Left ventricle myocardium inferior (tissue), 1 donor: ENCODE data around the gene RXRG. TPM values are rescaled to one million over a fixed set of nuclear protein-coding genes. Genes with fewer than 3 reads are reported as not detected.

Experiments used
- DNase-seq: peaks from one replicate; pipeline ENCODE4 v3.0.0-alpha.2; 2020
- H3K27ac ChIP-seq: fragments of 200-600 bp; replicated peaks from 2 replicates; pipeline ENCODE4 v1.8.0; 2021
- H3K27me3 ChIP-seq: fragments of 200-600 bp; 2 replicates; pipeline ENCODE4 v1.8.0; 2021; ENCODE audit warnings: low read depth
- H3K36me3 ChIP-seq: fragments of 200-600 bp; 2 replicates; pipeline ENCODE4 v1.8.0; 2021
- H3K4me1 ChIP-seq: fragments of 200-600 bp; 2 replicates; pipeline ENCODE4 v1.8.0; 2021
- H3K4me3 ChIP-seq: fragments of 200-600 bp; 2 replicates; pipeline ENCODE4 v1.8.0; 2021; ENCODE audit warnings: mild to moderate bottlenecking, moderate library complexity
- H3K9me3 ChIP-seq: fragments of 200-600 bp; replicated peaks from 2 replicates; pipeline ENCODE4 v1.8.0; 2021
- intact Hi-C: fragments of 100-400 bp; cut with micrococcal nuclease; formaldehyde crosslinking; loops from one replicate; pipeline ENCODE4 v1.11.0; 2022
- total RNA-seq: library from RNA; stranded (reverse); fragmentation: NEBNext Ultra II Directional; extraction: Animal tissue kit (Norgen Biotek cat#: 25700); gene quantifications from one replicate; pipeline ENCODE4 v1.2.1, GENCODE V29; 2021
- TF ChIP-seq, protein P1 (sequence below): fragments of 200-600 bp; IDR thresholded peaks from 2 replicates; pipeline ENCODE4 v1.8.0; 2021; ENCODE audit warnings: antibody characterized with exemption, mild to moderate bottlenecking, borderline replicate concordance
- donor health status: DM: no; HTN: yes; CAD: no; lungs with severe emphysema.

The RXRG gene
- total RNA-seq, 1 donor from 2014 or later: 9.3 TPM

DNA sequence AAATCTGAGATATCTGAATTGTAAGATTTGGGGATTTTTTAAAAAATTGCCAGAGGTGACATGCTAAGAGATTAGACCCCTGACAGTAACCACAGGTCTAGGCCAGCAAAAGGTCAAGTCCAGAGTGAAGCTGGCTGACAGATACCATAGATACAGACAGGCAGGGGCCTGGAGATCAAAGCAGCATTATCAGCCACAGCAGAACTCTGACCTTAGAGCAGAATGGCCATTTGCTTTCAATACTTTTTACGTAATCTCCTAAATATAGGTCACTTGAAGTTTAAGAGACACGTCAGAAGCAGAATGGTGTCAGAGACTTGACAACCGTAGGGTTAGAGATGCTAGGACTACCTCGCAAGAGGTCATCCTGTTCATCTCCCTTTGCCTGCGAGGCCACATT, 40.8 kb upstream of the RXRG start:
- no peak for DNase-seq
- peaks cover 54% of the 10 kb centered on the region for H3K4me1 ChIP-seq
- intact Hi-C loops: no loop called here
- TF ChIP-seq, protein P1, sequence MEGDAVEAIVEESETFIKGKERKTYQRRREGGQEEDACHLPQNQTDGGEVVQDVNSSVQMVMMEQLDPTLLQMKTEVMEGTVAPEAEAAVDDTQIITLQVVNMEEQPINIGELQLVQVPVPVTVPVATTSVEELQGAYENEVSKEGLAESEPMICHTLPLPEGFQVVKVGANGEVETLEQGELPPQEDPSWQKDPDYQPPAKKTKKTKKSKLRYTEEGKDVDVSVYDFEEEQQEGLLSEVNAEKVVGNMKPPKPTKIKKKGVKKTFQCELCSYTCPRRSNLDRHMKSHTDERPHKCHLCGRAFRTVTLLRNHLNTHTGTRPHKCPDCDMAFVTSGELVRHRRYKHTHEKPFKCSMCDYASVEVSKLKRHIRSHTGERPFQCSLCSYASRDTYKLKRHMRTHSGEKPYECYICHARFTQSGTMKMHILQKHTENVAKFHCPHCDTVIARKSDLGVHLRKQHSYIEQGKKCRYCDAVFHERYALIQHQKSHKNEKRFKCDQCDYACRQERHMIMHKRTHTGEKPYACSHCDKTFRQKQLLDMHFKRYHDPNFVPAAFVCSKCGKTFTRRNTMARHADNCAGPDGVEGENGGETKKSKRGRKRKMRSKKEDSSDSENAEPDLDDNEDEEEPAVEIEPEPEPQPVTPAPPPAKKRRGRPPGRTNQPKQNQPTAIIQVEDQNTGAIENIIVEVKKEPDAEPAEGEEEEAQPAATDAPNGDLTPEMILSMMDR: no peak
- H3K27ac ChIP-seq: peak overlapping the region; percentile 53
- no peaks in the 10 kb centered on the region for H3K27me3 ChIP-seq
- no peaks in the 10 kb centered on the region for H3K36me3 ChIP-seq
- H3K9me3 ChIP-seq: no peaks in the 10 kb centered on the region
- no peak overlapping the region for H3K4me3 ChIP-seq

DNA sequence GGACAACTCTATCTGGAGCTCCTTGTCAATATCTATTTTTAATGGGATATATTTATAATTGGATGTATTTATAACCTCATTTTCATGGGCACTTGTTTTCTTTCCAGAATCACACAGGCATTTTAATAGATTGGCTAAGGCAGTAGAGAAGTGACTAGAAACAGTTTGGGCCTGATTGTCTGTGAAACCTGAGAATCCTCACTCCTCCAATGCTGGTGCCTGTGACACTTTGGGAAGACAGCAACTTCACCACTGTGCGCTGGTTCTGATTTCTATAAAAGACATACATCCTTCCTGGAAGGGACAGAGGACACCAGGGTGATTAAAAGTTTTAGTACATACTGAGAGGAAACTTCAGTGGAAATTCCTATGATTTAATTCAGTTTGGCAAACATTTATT, 39.6 kb upstream of the RXRG start:
- Histone ChIP-seq H3K9me3 (no peaks in the 10 kb centered on the region), H3K4me3 (no peak overlapping the region), H3K27me3 (no peaks in the 10 kb centered on the region), H3K4me1 (peaks cover 42% of the 10 kb centered on the region), H3K27ac (peak overlapping the region; percentile 53), H3K36me3 (no peaks in the 10 kb centered on the region)
- DNase-seq: no peak
- intact Hi-C loops: no loop called here
- TF ChIP-seq, protein P1: no peak

DNA sequence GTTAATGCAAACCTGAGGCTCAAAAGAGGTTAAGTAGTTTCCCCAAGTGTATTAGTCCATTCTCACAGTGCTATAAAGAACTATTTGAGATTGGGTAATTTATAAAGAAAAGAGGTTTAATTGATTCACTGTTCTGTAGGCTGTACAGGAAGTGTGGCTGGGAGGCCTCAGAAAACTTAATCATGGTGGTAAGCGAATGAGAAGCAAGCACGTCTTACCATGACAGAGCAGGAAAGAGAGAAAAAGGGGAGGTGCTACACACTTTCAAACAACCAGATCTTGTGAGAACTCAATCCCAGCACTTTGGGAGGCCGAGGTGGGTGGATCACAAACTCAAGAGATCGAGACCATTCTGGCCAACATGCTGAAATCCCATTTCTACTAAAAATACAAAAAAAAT, 38.5 kb upstream of the RXRG start:
- H3K4me1 ChIP-seq: peaks cover 41% of the 10 kb centered on the region
- H3K4me3 ChIP-seq: no peak overlapping the region
- intact Hi-C loops: no loop called here
- H3K36me3 ChIP-seq: no peaks in the 10 kb centered on the region
- no peaks in the 10 kb centered on the region for H3K27me3 ChIP-seq
- no peak overlapping the region for H3K27ac ChIP-seq
- H3K9me3 ChIP-seq: no peaks in the 10 kb centered on the region
- TF ChIP-seq, protein P1: no peak
- DNase-seq: no peak

DNA sequence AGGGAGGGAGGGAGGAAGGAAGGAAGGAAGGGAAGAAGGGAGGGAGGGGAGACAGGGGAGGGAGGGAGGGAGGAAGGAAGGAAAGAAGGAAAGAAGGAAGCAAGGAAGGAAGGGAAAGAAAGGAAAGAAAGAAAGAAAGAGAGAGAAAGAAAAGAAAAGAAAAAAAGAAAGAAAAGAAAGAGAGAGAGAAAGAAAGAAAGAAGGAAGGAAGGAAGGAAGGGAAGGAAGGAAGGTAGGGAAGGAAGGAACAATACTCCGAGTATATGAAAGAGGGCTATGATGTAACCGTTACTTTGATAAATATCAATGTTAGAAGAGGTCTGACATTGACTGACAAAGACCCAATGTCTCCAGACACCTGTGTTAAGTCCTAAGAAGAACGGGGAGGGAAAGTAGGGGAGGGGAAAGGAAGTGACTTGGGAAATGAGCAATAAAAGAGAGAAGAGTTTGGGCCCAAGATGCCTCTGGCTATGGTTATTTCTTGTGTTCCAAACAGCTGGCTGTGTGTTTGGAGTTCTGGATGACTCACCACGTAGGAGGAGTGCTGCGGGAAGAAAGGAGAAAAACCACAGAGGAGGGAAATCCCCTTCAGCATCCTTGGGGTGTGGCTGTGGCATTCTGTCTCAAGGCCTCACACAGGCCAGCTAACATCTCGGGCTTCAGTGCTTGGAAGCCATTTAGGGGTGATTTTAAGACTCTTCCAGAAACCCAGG, 37.0 kb upstream of the RXRG start:
- TF ChIP-seq, protein P1: no peak
- Histone ChIP-seq H3K27me3 (no peaks in the 10 kb centered on the region), H3K4me1 (peaks cover 28% of the 10 kb centered on the region), H3K36me3 (no peaks in the 10 kb centered on the region), H3K27ac (peak overlapping the region; percentile 41), H3K4me3 (no peak overlapping the region), H3K9me3 (no peaks in the 10 kb centered on the region)
- peak; percentile 23 for DNase-seq
- intact Hi-C loops: no loop called here

DNA sequence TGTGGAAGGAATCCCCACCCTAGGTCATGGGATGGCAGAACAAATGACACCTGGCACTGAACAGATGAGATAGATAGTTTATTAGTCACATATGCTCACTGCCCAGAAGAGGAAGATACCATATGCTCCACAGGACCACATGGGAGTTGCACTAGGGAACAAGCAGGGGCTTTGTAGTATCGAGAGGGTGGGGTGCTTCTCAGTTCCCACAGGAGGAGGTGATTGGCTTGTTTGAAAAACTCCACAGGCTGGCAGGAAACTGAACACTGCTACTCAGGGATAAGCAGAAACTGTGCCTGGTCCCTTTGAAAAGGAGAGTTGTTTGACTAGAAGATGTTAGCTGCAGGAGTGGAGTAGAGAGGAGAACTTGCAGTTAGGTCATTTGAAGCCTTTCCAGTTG, 31.9 kb upstream of the RXRG start:
- Histone ChIP-seq H3K4me3 (no peak overlapping the region), H3K4me1 (no peaks in the 10 kb centered on the region), H3K9me3 (no peaks in the 10 kb centered on the region), H3K27me3 (no peaks in the 10 kb centered on the region), H3K36me3 (no peaks in the 10 kb centered on the region), H3K27ac (no peak overlapping the region)
- intact Hi-C loops: no loop called here
- no peak for DNase-seq
- TF ChIP-seq, protein P1: no peak
